Left lung (tissue), 10 donors: ENCODE data around the gene MPHOSPH9. TPM values are rescaled to one million over a fixed set of nuclear protein-coding genes. Genes with fewer than 3 reads are reported as not detected.

Experiments
- ATAC-seq: fragments of 200-7000 bp; cut with Tn5 transposase; one replicate; pipeline ENCODE4 v1.9.1; 2020; ENCODE audit warnings: moderate library complexity
- DNase-seq, 4 donors: peaks; one replicate each; pipeline ENCODE4 v3.0.0-alpha.2; 2013 to 2020
- H3K27ac ChIP-seq, 2 donors: fragments of 200-600 bp; sonication (generic) in 1 of 2; one replicate each; pipeline versions ENCODE4 v1.5.0 to v1.8.0; 2020 to 2021
- H3K27me3 ChIP-seq, 2 donors: fragments of 200-600 bp; sonication (generic) in 1 of 2; one replicate each; pipeline versions ENCODE4 v1.5.0 to v1.8.0; 2020 to 2021
- H3K36me3 ChIP-seq, 2 donors: fragments of 200-600 bp; sonication (generic) in 1 of 2; one replicate each; pipeline versions ENCODE4 v1.5.0 to v1.8.0; 2020 to 2021
- H3K4me1 ChIP-seq, 2 donors: fragments of 200-600 bp; one replicate each; pipeline ENCODE4 v1.8.0; 2021
- H3K4me3 ChIP-seq, 2 donors: fragments of 200-600 bp; sonication (generic) in 1 of 2; one replicate each; pipeline versions ENCODE4 v1.5.0 to v1.8.0; 2020 to 2021; ENCODE audit warnings: mild to moderate bottlenecking in 1 of 2
- H3K9me3 ChIP-seq, 2 donors: fragments of 200-600 bp; sonication (generic) in 1 of 2; one replicate each; pipeline versions ENCODE4 v1.5.0 to v1.8.0; 2020 to 2021
- intact Hi-C, 2 donors: fragments of 100-400 bp; cut with DNase I; formaldehyde crosslinking; loops; one replicate each; pipeline versions ENCODE4 v1.11.2 to v1.14.2; 2022
- polyA plus RNA-seq, 6 donors: library from polyadenylated mRNA; unstranded; fragments of 120-200 nt; gene quantifications; one replicate each; pipeline ENCODE4 v1.2.1, GENCODE V29; 2013; ENCODE audit not compliant: insufficient read length in 6 of 6
- total RNA-seq, 2 donors: library from RNA; stranded (reverse); fragmentation: NEBNext Ultra II Directional; extraction: Animal tissue kit (Norgen Biotek cat#: 25700); gene quantifications; one replicate each; pipeline ENCODE4 v1.2.1, GENCODE V29; 2021
- TF ChIP-seq, protein P1 (sequence below), 2 donors: fragments of 200-600 bp; sonication (generic) in 1 of 2; IDR thresholded peaks; one replicate each; pipeline versions ENCODE4 v1.5.0 to v1.8.0; 2021; ENCODE audit warnings: antibody characterized with exemption in 2 of 2
- donor health status: DM: no; HTN: yes; CAD: no.
- donor health status: DM: no; HTN: no; CAD: no.

The MPHOSPH9 gene
- total and polyA plus RNA-seq, 8 donors, result 27.6 to 46.7 (median 35.6) TPM

DNA sequence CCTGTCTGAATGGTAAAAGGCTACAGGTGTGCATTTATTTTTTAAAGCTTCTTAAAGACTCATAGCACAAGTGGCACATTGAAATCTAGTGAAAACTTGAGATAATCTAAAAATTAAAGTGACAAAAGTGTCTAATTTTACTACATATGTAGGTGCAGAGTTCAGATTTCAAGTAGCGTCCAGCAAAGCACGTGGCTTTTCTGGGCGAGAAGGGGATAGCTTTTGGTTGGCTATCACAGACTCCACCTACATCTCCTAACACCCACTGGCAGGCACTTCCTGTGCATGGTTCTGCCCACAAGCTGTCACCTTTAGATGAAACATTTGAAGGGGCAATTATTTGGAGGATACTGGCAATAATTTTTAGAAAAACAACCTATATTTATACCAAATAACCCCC, 80.1 kb downstream of the MPHOSPH9 start:
- ATAC-seq, result no peak
- Histone ChIP-seq H3K4me1 (peaks cover 9 to 38% of the 10 kb centered on the region in 2 donors), H3K9me3 (no peaks in the 10 kb centered on the region), H3K36me3 (peaks cover 0 to 11% of the 10 kb centered on the region in 2 donors), H3K4me3 (no peak overlapping the region), H3K27me3 (peaks cover 0 to 23% of the 10 kb centered on the region in 2 donors), H3K27ac (no peak overlapping the region)
- TF ChIP-seq, protein P1, sequence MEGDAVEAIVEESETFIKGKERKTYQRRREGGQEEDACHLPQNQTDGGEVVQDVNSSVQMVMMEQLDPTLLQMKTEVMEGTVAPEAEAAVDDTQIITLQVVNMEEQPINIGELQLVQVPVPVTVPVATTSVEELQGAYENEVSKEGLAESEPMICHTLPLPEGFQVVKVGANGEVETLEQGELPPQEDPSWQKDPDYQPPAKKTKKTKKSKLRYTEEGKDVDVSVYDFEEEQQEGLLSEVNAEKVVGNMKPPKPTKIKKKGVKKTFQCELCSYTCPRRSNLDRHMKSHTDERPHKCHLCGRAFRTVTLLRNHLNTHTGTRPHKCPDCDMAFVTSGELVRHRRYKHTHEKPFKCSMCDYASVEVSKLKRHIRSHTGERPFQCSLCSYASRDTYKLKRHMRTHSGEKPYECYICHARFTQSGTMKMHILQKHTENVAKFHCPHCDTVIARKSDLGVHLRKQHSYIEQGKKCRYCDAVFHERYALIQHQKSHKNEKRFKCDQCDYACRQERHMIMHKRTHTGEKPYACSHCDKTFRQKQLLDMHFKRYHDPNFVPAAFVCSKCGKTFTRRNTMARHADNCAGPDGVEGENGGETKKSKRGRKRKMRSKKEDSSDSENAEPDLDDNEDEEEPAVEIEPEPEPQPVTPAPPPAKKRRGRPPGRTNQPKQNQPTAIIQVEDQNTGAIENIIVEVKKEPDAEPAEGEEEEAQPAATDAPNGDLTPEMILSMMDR (IDR thresholded peaks at IDR 0.05), result no peak
- no peak for DNase-seq
- intact Hi-C loops, result loop anchor here in 1 of 2 donors (5.0 kb wide), 1 partner anchor 111 kb away; no protein-coding TSS in a partner anchor

DNA sequence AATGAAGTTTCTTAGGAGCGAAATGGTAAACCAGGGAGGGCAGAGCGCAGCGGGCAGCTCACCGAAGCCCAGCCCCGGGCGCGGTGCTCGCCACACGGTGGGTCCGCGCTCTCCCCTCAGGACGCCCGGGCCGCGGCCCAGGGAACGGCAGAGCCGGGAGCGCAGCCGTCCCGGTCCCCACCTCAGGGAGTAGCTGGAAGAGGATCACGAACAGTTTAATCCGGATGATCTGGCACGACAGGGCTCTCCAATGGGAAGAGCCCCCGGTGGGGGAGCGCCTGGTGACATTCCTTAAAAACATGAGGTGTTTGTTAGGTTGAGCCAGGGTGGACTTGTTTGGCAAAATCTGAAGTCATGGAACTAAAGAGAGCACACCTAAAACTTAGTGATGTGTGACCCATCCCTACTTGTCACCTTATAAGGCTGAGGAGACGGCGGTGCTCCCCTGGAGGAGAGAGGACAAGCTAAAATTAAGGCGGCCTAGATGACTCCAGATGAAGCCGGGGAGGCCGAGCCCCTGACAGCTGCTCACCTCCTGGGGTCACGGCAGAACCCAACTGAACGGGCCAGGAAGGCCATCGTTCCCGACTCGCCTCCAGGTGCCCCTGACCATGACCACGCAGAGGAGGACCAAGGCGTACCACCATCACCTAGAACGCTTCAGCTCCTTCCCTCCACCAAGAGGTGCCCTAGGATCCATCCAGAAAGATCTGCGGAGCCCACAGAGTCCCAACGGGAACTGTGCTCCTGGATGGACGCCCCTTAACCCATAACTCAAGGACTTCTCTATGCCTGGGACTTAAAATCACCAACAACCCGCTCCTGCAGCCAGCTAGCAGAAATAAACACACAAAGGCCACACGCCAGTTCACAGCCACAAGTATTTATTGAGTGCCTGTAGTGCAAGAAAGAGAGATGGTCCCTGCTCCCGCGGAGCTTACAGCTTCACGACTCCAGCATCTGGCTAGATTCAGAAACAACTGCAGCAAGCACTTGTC, 81.2 kb downstream of the MPHOSPH9 start:
- no peaks in the 10 kb centered on the region for H3K9me3 ChIP-seq
- H3K27ac ChIP-seq, result peak overlapping the region; percentile 66 to 76
- H3K4me1 ChIP-seq, result peaks cover 9 to 42% of the 10 kb centered on the region in 2 donors
- H3K27me3 ChIP-seq, result peaks cover 0 to 23% of the 10 kb centered on the region in 2 donors
- H3K4me3 ChIP-seq, result peak overlapping the region; percentile 57
- TF ChIP-seq, protein P1 (IDR thresholded peaks at IDR 0.05), result no peak
- DNase-seq (no peak), ATAC-seq (peak; percentile 49)
- peaks cover 0 to 11% of the 10 kb centered on the region in 2 donors for H3K36me3 ChIP-seq
- intact Hi-C loops, result loop anchor here in 1 of 2 donors (5.0 kb wide), 1 partner anchor 109 kb away; no protein-coding TSS in a partner anchor

DNA sequence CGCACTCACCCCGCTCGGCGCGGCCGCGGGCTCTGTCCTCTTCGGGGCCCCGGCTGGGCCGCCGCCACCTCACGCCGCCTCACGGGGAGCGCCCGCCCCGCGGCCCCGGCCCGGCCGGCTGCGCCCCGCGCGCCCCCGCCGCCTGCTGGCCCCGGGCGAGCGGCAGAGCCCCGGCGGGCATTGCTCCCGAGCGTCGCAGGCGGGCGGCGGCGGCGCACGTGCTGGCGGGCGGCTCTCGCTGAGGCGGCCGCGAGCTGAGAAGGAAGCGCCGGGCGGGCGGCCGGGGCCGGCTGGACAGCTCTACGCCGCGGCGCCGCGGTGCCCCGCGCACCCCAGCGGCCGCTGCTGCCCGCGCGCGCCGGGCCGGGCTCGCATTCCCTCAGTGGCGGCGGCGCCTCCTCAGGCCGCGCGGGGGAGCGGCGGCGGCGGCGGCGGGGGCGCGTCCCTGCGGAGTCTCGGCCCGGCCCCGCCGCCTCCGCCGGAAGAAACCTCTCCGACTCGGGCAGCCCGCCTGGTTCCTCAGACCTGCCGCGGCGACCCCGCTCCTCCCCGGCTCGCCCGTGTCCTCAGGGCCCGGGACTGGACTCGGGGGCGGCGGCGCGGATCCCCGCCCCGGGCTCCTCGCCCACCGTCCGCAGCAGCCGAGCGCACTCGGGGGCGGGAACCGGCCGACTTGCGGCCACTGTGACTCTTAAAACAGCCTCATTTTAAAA, 82.0 kb downstream of the MPHOSPH9 start, which contains the start of gene PITPNM2:
Gene PITPNM2, minus strand, starts transcription at position 347 of the 713 bp plus-strand sequence. CDS start 116,500 bp downstream, outside the sequence.
- peak in 3 of 4 donors; percentile 38 to 90 (median 63) for DNase-seq
- TF ChIP-seq, protein P1 (IDR thresholded peaks at IDR 0.05), result no peak
- Histone ChIP-seq H3K36me3 (peaks cover 0 to 11% of the 10 kb centered on the region in 2 donors), H3K27me3 (peaks cover 0 to 23% of the 10 kb centered on the region in 2 donors), H3K27ac (peak within 1 kb of the TSS; percentile 79 to 81), H3K4me3 (peak within 1 kb of the TSS; percentile 57 to 58), H3K4me1 (peaks cover 9 to 42% of the 10 kb centered on the region in 2 donors), H3K9me3 (no peaks in the 10 kb centered on the region)
- intact Hi-C loops, result loop anchor here in 1 of 2 donors (5.0 kb wide), 1 partner anchor 109 kb away; no protein-coding TSS in a partner anchor
- ATAC-seq, result peak; percentile 80

DNA sequence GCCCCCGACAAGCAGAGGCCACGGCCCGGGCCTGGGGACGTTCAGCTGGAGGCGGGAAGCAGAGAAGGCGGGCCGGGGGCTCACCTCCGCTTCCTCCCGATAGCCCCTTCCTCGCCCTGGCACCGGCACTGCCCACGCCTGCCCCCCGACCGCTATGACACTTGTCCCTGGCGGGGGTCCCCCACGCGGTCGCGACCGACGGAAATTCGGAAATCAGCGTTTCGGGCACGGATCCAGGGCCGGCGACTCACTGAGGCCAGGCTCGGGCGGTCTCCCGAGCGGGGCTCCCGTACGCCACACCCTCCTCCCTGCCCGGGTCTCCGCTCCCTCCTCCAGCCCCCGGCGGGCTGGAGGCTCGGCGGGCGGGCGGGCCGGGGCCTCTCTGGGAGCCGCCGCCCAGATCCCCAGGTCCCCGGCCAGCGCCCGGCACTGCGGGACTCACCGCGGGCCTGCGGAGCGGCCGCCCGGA, 82.6 kb downstream of the MPHOSPH9 start:
- H3K36me3 ChIP-seq, result peaks cover 0 to 6% of the 10 kb centered on the region in 2 donors
- peaks cover 9 to 42% of the 10 kb centered on the region in 2 donors for H3K4me1 ChIP-seq
- peaks cover 0 to 23% of the 10 kb centered on the region in 2 donors for H3K27me3 ChIP-seq
- H3K4me3 ChIP-seq, result peak overlapping the region; percentile 54 to 58
- H3K9me3 ChIP-seq, result no peaks in the 10 kb centered on the region
- ATAC-seq (peak; percentile 54), DNase-seq (peak in 1 of 4 donors; percentile 84)
- peak overlapping the region; percentile 79 to 81 for H3K27ac ChIP-seq
- TF ChIP-seq, protein P1 (IDR thresholded peaks at IDR 0.05), result no peak
- intact Hi-C loops, result loop anchor here in 1 of 2 donors (5.0 kb wide), 1 partner anchor 108 kb away; no protein-coding TSS in a partner anchor
